GM21786 (cell line): ENCODE data around the gene ARHGDIG.
"Not testable (repeated sequence)": the region's sequence is repeated elsewhere in the genome, so short reads cannot be mapped to it uniquely, and the experiment has no call there.

ENCODE experiments used
- ATAC-seq: cut with Tn5 transposase; IDR thresholded peaks from one replicate; pipeline ENCODE4 v1.9.1; 2021; ENCODE audit not compliant: unreplicated experiment

The ARHGDIG gene

GRCh38 chr16:322476-323143 lies 42.2 kb downstream of the ARHGDIG start:
- ATAC-seq = no peak

DNA sequence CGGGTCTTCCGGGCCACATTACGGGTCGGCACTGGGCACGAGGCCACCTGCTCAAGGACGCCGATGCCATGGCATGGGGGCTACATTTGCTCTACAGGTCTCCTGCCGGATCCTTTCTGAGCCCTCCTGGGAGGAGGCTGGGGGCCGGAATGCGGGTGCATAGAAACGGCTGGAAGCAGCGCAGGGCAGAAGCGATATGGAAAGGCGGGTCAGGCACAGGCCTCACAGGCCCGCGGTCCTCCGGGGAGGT lies 43.7 kb downstream of the ARHGDIG start:
- ATAC-seq = no peak

- no peak for ATAC-seq
These were observed 44.3 kb downstream of the ARHGDIG start for GRCh38 chr16:324451-325334.

DNA sequence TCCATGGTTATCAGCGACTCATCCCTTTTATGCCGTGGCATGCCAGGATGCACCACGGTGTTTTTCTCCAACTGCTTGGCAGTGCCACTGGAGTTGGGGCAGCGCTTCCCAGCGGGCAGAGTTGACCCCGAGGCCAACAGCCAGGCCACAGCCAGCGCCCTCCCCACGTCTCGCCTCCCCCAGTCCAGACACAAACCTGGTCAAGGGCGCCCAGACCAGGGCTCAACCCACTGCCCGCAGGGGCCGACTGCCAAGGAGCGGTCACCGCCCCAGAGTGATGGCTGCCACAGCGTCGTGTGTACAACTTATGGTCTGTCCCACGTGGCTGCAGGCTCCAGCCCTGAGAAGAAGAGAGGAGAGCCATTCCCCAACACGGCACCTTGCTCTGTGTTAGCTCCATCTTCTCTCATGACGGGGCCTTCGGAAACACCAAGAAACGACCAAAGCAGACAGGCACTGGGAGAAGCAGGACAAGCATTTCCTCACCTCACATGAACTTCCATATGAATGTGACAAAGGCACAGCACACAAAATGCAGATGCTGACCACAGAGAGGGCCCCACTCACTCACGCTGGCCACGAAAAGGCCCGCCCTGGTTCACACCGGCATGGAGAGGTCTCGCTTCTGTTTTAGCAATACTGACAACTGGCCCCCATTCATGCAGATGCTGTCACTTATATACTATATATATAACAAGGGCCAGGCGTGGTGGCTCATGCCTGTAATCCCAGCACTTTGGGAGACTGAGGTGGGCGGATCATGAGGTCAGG lies 45.2 kb downstream of the ARHGDIG start:
- ATAC-seq = no peak

- ATAC-seq = no peak
These were observed 50.4 kb downstream of the ARHGDIG start for GRCh38 chr16:330741-331140.

GRCh38 chr16:331181-331814 lies 50.9 kb downstream of the ARHGDIG start:
- not testable (repeated sequence) for ATAC-seq
